HCT116 (cell line): ENCODE results near the gene MRPS2. TPM values are rescaled to one million over a fixed set of nuclear protein-coding genes. Genes with fewer than 3 reads are reported as not detected.

ENCODE experiments used
- ATAC-seq: fragments of 200-7000 bp; cut with Tn5 transposase; 2 replicates; pipeline ENCODE4 v1.9.1; 2020; ENCODE audit warnings: mild to moderate bottlenecking, moderate library complexity
- BruUV-seq: library from RNA; stranded (reverse); fragments of 400-500 nt; replicated peaks from 2 replicates; lab custom pipeline; 2021; lab: Mats Ljungman, UMichigan
- CTCF ChIA-PET: fragments of 300-600 bp; sonication (Branson Sonifier 250); formaldehyde crosslinking; loops from one replicate; lab custom pipeline; 2021; ENCODE audit warnings: antibody characterized with exemption; lab: Charles Lee
- POLR2A ChIA-PET: fragments of 300-600, 350-600 bp; sonication (Branson Sonifier 250); formaldehyde crosslinking; loops from one replicate; lab custom pipeline; 2021; ENCODE audit warnings: antibody characterized with exemption; lab: Charles Lee
- RAD21 ChIA-PET, 2 experiments: fragments of 300-600 bp; sonication (Branson Sonifier 250); formaldehyde crosslinking; loops; one replicate each; lab custom pipeline; 2023; ENCODE audit warnings: low total read pairs in 2 of 2; ENCODE audit not compliant: uncharacterized antibody in 2 of 2, unreplicated experiment in 2 of 2, low non-redundant PET in 1 of 2; lab: Charles Lee
- DNase-seq: peaks from one replicate; pipeline ENCODE4 v3.0.0-alpha.2; 2010; ENCODE audit warnings: low read depth, low spot score
- H2AFZ ChIP-seq: fragments of 200-600 bp; shearing (Covaris generic), sonication (generic); 2 replicates; pipeline ENCODE4 v1.6.1; 2017; ENCODE audit warnings: low read depth, mixed run types, mixed read lengths, antibody characterized with exemption, low read length; ENCODE audit not compliant: poor library complexity, severe bottlenecking
- H3K27ac ChIP-seq: 2 replicates; pipeline ENCODE4 v1.5.1; 2012; ENCODE audit warnings: low read depth, low read length
- H3K27me3 ChIP-seq: fragments of 200-600 bp; sonication (generic); 2 replicates; pipeline ENCODE4 v1.6.1; 2016; ENCODE audit warnings: mixed run types, low read length, mixed read lengths; ENCODE audit not compliant: insufficient read depth
- H3K36me3 ChIP-seq, 2 experiments: fragments of 200-500 bp in 1 of 2; fragments of 200-600 bp in 1 of 2; sonication (Bioruptor generic) in 1 of 2; sonication (generic) in 1 of 2; 2 replicates each; pipeline versions ENCODE4 v1.5.1 to v1.6.1; 2014 to 2016; ENCODE audit warnings: low read length in 2 of 2, inconsistent platforms in 1 of 2, mixed read lengths in 1 of 2, mixed run types in 1 of 2; ENCODE audit not compliant: insufficient read depth in 2 of 2, control insufficient read depth in 1 of 2
- H3K4me1 ChIP-seq, 2 experiments: fragments of 200-600 bp in 1 of 2; sonication (generic) in 1 of 2; 2 replicates each; pipeline versions ENCODE4 v1.5.1 to v1.6.1; 2012 to 2017; ENCODE audit warnings: low read length in 2 of 2, inconsistent platforms in 1 of 2, mild to moderate bottlenecking in 1 of 2, mixed read lengths in 1 of 2, mixed run types in 1 of 2, moderate library complexity in 1 of 2; ENCODE audit not compliant: insufficient read depth in 2 of 2, control insufficient read depth in 1 of 2
- H3K4me2 ChIP-seq: fragments of 200-600 bp; sonication (generic); 2 replicates; pipeline ENCODE4 v1.6.1; 2017; ENCODE audit warnings: mixed run types, low read length, mixed read lengths
- H3K4me3 ChIP-seq, 2 experiments: fragments of 200-600 bp in 1 of 2; sonication (generic) in 1 of 2; replicated peaks in 1 of 2; 2 replicates each; pipeline ENCODE4 v1.5.1; 2011 to 2016; ENCODE audit warnings: low read length in 2 of 2, control low read depth in 1 of 2, low read depth in 1 of 2, mild to moderate bottlenecking in 1 of 2, mixed read lengths in 1 of 2, mixed run types in 1 of 2
- H3K79me2 ChIP-seq: fragments of 200-600 bp; sonication (generic); 2 replicates; pipeline ENCODE4 v1.6.1; 2017; ENCODE audit warnings: mild to moderate bottlenecking, mixed run types, low read length, moderate library complexity, mixed read lengths; ENCODE audit not compliant: insufficient read depth
- H3K9ac ChIP-seq: fragments of 200-600 bp; sonication (generic); 2 replicates; pipeline ENCODE4 v1.6.1; 2016; ENCODE audit warnings: low read length, mixed read lengths
- H3K9me2 ChIP-seq: fragments of 200-600 bp; sonication (generic), shearing (Covaris generic); 2 replicates; pipeline ENCODE4 v1.6.1; 2017; ENCODE audit warnings: mixed run types, mild to moderate bottlenecking, moderate library complexity; ENCODE audit not compliant: insufficient read depth
- H3K9me3 ChIP-seq, 2 experiments: fragments of 200-500 bp in 1 of 2; fragments of 200-600 bp in 1 of 2; sonication (Bioruptor generic) in 1 of 2; sonication (generic) in 1 of 2; 2 replicates each; pipeline ENCODE4 v1.6.1; 2014 to 2017; ENCODE audit warnings: low read length in 2 of 2, mixed read lengths in 2 of 2, inconsistent platforms in 1 of 2, low read depth in 1 of 2, mild to moderate bottlenecking in 1 of 2, mixed run types in 1 of 2, moderate library complexity in 1 of 2; ENCODE audit not compliant: control insufficient read depth in 1 of 2, insufficient read depth in 1 of 2
- H4K20me1 ChIP-seq: fragments of 200-600 bp; sonication (generic), shearing (Covaris generic); 2 replicates; pipeline ENCODE4 v1.6.1; 2017; ENCODE audit warnings: mixed run types, mild to moderate bottlenecking, moderate library complexity; ENCODE audit not compliant: insufficient read depth
- FOSL1 ChIP-seq: IDR thresholded peaks from 2 replicates; pipeline ENCODE4 v1.6.1; 2012; ENCODE audit warnings: low read depth
- MAX ChIP-seq: IDR thresholded peaks from 2 replicates; pipeline ENCODE4 v1.6.1; 2012
- POLR2A ChIP-seq: IDR thresholded peaks from 2 replicates; pipeline ENCODE4 v1.7.0; 2011; ENCODE audit warnings: borderline replicate concordance; ENCODE audit not compliant: insufficient read depth, insufficient read length; ENCODE audit errors: extremely low read depth
- POLR2AphosphoS5 ChIP-seq: IDR thresholded peaks from 2 replicates; pipeline ENCODE4 v1.6.1; 2011; ENCODE audit warnings: mild to moderate bottlenecking, low read depth, low read length, moderate library complexity
- REST ChIP-seq: IDR thresholded peaks from 2 replicates; pipeline ENCODE4 v1.6.1; 2012; ENCODE audit warnings: low read depth
- ZBTB33 ChIP-seq: IDR thresholded peaks from 2 replicates; pipeline ENCODE4 v1.6.1; 2011; ENCODE audit warnings: mild to moderate bottlenecking, low read length, moderate library complexity; ENCODE audit not compliant: insufficient replicate concordance; ENCODE audit errors: extremely low read depth
- intact Hi-C: fragments of 100-400 bp; cut with micrococcal nuclease; formaldehyde crosslinking; loops from 2 replicates; pipeline ENCODE4 v1.10.0; 2022
- total RNA-seq: library from RNA; stranded (reverse); gene quantifications from one replicate; pipeline ENCODE4 v1.2.1, GENCODE V29; 2021; ENCODE audit not compliant: unreplicated experiment

The MRPS2 gene
- total RNA-seq, 1 experiment from 2014 or later = 85.1 TPM

GRCh38 chr9:135530146-135530545 is 29.7 kb downstream of the MRPS2 start:
- ChIA-PET RAD21 (no interaction called here), CTCF (no interaction called here), POLR2A (no interaction called here)
- no TSS peak for BruUV-seq
- H3K4me2 ChIP-seq = no peak overlapping the region
- no peaks in the 10 kb centered on the region for H4K20me1 ChIP-seq
- no peak overlapping the region for H2AFZ ChIP-seq
- no peaks in the 10 kb centered on the region for H3K9me3 ChIP-seq
- no peaks in the 10 kb centered on the region for H3K36me3 ChIP-seq
- ATAC-seq (no peak), DNase-seq (no peak)
- intact Hi-C loops = no loop called here
- H3K9ac ChIP-seq = no peak overlapping the region
- H3K4me3 ChIP-seq = no peak overlapping the region
- H3K79me2 ChIP-seq = no peaks in the 10 kb centered on the region
- peaks cover 0 to 9% of the 10 kb centered on the region in 2 experiments; a peak in 3 of 4 replicates for H3K4me1 ChIP-seq
- H3K9me2 ChIP-seq = no peaks in the 10 kb centered on the region
- TF ChIP-seq FOSL1 (no peak), POLR2A (no peak), REST (no peak), MAX (no peak), ZBTB33 (no peak), POLR2AphosphoS5 (no peak)
- no peaks in the 10 kb centered on the region for H3K27me3 ChIP-seq
- H3K27ac ChIP-seq = no peak overlapping the region
